Right renal cortex interstitium (tissue), 3 donors: ENCODE measurements around the gene ZFAND2B. TPM values are rescaled to one million over a fixed set of nuclear protein-coding genes. Genes with fewer than 3 reads are reported as not detected.

Source experiments
- DNase-seq, 3 donors: peaks; one replicate each; pipeline ENCODE4 v3.0.0-alpha.2; 2013; ENCODE audit warnings: low read depth in 3 of 3, low spot score in 2 of 3
- polyA plus RNA-seq, 3 donors: library from polyadenylated mRNA; unstranded; fragments of 120-200 nt; gene quantifications; one replicate each; pipeline ENCODE4 v1.2.1, GENCODE V29; 2013; ENCODE audit not compliant: insufficient read length in 3 of 3

The ZFAND2B gene
- polyA plus RNA-seq, 3 donors, result 33.7 to 38.5 (median 38.3) TPM

- DNase-seq, result peak in 2 of 3 donors; percentile 80 to 87
Measured at GRCh38 chr2:219218732-219219701, 12.4 kb downstream of the ZFAND2B start, which contains the start of gene ABCB6. Gene ABCB6, minus strand, starts transcription at chr2:219218958. Its CDS starts 285 bp downstream, at chr2:219218673.

- no peak for DNase-seq
Measured at GRCh38 chr2:219219784-219220532, 13.4 kb downstream of the ZFAND2B start.

- no peak for DNase-seq
Measured at GRCh38 chr2:219220652-219221402, 14.2 kb downstream of the ZFAND2B start.

GRCh38 chr2:219221957-219222518, 15.5 kb downstream of the ZFAND2B start:
- DNase-seq, result no peak

- no peak for DNase-seq
Measured at GRCh38 chr2:219223831-219224610, 17.4 kb downstream of the ZFAND2B start.

- DNase-seq, result no peak
Measured at GRCh38 chr2:219225350-219225749, 18.8 kb downstream of the ZFAND2B start.

GRCh38 chr2:219228041-219228910, 21.7 kb downstream of the ZFAND2B start:
- DNase-seq, result no peak

GRCh38 chr2:219228911-219229304, 22.3 kb downstream of the ZFAND2B start:
- no peak for DNase-seq

GRCh38 chr2:219229305-219230058, 22.9 kb downstream of the ZFAND2B start, which contains the start of the genes ANKZF1 and ATG9A:
Gene ANKZF1, plus strand, starts transcription at chr2:219229806. Its CDS starts 452 bp downstream, at chr2:219230258.
Gene ATG9A, minus strand, starts transcription at chr2:219229636. Its CDS starts 1,612 bp downstream, at chr2:219228024.
- DNase-seq, result peak; percentile 88 to 97 (median 95)

GRCh38 chr2:219230059-219230540, 23.5 kb downstream of the ZFAND2B start:
- no peak for DNase-seq

GRCh38 chr2:219234331-219234730, 27.7 kb downstream of the ZFAND2B start:
- no peak for DNase-seq

GRCh38 chr2:219243291-219243761, 36.7 kb downstream of the ZFAND2B start:
- DNase-seq, result no peak

- no peak for DNase-seq
Measured at GRCh38 chr2:219244789-219245147, 38.2 kb downstream of the ZFAND2B start.

- DNase-seq, result peak; percentile 88 to 91 (median 90)
Measured at GRCh38 chr2:219245148-219245898, 38.7 kb downstream of the ZFAND2B start, which contains the start of the genes GLB1L and STK16. Gene GLB1L, minus strand, starts transcription at chr2:219245444. Its CDS starts 1,871 bp downstream, at chr2:219243573. Gene STK16, plus strand, starts transcription at chr2:219245479. Its CDS starts 521 bp downstream, at chr2:219246000.

- DNase-seq, result no peak
Measured at GRCh38 chr2:219245899-219246230, 39.3 kb downstream of the ZFAND2B start.

GRCh38 chr2:219246559-219246958, 40.0 kb downstream of the ZFAND2B start:
- DNase-seq, result no peak
